ENCODE measurements around the gene EVX2.

GRCh38 chr2:176128172-176128981, 44.6 kb upstream of the EVX2 start:
- TF ChIP-seq HIVEP1 (CRISPR knock-in tag; IDR thresholded peaks at IDR 0.05), result no peak
- no peak for TF ChIP-seq ATF7 (IDR thresholded peaks at IDR 0.05)
- TF ChIP-seq HMGXB4 (CRISPR knock-in tag; IDR thresholded peaks at IDR 0.05), result no peak
- TF ChIP-seq CBFB (CRISPR knock-in tag; IDR thresholded peaks at IDR 0.05), result no peak
- no peak for TF ChIP-seq TRIM24 (IDR thresholded peaks at IDR 0.05)
- no peak for TF ChIP-seq GABPB1 (CRISPR knock-in tag; IDR thresholded peaks at IDR 0.05)
- TF ChIP-seq ZNF384 (IDR thresholded peaks at IDR 0.05; ENCODE audit: low read depth, low read length), result no peak
- no peak for TF ChIP-seq TARDBP (IDR thresholded peaks at IDR 0.05)
- no peak for TF ChIP-seq PHF8 (IDR thresholded peaks at IDR 0.05; ENCODE audit: borderline replicate concordance, low read length)
- TF ChIP-seq POLR2A (conservative IDR thresholded peaks at IDR 0.05), result no peak
- TF ChIP-seq CTCF (IDR thresholded peaks at IDR 0.05 in 2 of 3, conservative IDR thresholded peaks at IDR 0.05 in 1 of 3; ENCODE audit: insufficient read depth in 2 of 3, low read depth in 1 of 3, low read length in 3 of 3), result no peak
- TF ChIP-seq JUND (IDR thresholded peaks at IDR 0.05; ENCODE audit: borderline replicate concordance, low read depth, low read length), result no peak
- no peak for TF ChIP-seq JUND (tag; IDR thresholded peaks at IDR 0.05; ENCODE audit: borderline replicate concordance, low read depth, low read length)
- TF ChIP-seq KLF10 (CRISPR knock-in tag; IDR thresholded peaks at IDR 0.05), result no peak
- TF ChIP-seq, protein P1, sequence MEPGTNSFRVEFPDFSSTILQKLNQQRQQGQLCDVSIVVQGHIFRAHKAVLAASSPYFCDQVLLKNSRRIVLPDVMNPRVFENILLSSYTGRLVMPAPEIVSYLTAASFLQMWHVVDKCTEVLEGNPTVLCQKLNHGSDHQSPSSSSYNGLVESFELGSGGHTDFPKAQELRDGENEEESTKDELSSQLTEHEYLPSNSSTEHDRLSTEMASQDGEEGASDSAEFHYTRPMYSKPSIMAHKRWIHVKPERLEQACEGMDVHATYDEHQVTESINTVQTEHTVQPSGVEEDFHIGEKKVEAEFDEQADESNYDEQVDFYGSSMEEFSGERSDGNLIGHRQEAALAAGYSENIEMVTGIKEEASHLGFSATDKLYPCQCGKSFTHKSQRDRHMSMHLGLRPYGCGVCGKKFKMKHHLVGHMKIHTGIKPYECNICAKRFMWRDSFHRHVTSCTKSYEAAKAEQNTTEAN (CRISPR knock-in tag; IDR thresholded peaks at IDR 0.05), result no peak
